HT1080 (cell line): ENCODE results near the gene ILDR2. TPM values are rescaled to one million over a fixed set of nuclear protein-coding genes. Genes with fewer than 3 reads are reported as not detected.

ENCODE experiments used
- DNase-seq: peaks from one replicate; pipeline ENCODE4 v3.0.0-alpha.2; 2015; ENCODE audit warnings: low read depth
- total RNA-seq: library from RNA; depleted of rRNA; stranded (reverse); fragments of >200 nt; shearing (Covaris generic); gene quantifications from 2 replicates; pipeline ENCODE4 v1.2.3, GENCODE V29; 2014

The ILDR2 gene
- total RNA-seq, 1 experiment from 2014 or later: 15.4 TPM

DNA sequence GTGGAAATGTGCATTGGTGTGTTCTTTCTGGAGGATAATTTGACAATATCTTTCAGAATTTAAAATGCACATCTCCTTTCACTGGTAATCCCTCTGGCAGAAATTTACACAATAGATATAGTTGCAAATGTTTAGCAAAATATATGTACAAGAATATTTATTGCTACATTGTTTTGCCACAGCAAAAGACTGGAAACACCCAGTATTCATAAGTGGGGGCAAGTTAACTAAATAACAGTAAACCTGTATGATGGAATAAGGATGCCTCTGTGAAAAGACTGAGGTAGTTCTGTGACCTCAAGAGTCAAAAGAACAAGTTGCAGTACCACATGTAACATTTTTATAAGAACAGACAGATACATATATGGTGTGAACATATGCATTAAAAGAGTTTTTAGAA, 85.6 kb downstream of the ILDR2 start:
- no peak for DNase-seq

DNA sequence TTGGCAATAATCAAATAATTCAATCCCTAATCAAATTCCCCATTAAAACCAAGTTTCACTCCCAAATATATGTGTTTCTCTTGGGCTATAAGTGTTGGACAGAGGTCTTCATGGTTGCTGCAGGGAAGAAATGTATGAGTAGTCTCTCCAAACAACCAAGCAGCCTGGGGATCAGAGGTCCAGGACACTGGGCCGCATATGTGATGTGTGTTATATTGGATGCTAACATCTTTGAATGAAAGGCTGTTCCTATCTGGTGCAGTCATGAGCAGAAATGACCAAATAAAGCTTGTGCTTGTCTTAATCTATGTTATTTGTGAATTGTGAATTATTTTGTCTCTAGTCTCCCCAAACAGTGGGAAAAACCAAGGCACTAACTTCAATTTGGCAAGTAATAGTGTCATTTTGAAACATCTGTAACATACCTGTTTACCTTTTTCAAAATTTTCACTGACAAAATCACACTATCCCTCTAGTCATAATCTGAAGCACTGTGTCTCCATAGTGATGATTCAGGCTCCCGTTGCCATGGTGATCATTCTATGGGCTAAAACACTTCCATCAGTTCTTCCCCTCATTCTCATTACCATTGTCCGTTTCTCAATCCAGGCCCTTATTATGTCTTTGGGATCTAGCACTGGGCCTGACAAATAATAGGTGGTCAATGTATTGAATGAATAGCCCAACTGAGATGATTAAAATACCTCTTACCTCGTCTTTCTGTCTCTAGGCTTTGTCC, 86.8 kb downstream of the ILDR2 start:
- DNase-seq: no peak

DNA sequence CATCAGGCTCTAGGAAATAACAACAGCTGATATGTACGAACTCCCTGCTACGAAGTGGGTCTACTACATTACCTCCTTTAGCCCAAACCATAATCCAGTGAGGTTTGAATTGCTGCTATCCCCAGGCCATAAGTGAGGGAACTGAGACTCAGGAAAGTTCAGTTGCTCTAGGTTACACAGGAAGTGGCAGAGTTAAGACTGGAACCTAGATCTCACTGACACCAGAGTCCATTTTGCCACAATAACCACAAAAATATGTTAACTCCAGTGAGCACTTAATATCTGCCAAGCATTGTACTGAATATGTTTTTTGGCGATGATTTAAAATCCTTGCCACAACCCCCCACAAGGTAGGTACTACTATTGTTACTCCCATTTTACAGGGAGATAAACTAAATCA, 90.4 kb downstream of the ILDR2 start:
- DNase-seq: no peak

DNA sequence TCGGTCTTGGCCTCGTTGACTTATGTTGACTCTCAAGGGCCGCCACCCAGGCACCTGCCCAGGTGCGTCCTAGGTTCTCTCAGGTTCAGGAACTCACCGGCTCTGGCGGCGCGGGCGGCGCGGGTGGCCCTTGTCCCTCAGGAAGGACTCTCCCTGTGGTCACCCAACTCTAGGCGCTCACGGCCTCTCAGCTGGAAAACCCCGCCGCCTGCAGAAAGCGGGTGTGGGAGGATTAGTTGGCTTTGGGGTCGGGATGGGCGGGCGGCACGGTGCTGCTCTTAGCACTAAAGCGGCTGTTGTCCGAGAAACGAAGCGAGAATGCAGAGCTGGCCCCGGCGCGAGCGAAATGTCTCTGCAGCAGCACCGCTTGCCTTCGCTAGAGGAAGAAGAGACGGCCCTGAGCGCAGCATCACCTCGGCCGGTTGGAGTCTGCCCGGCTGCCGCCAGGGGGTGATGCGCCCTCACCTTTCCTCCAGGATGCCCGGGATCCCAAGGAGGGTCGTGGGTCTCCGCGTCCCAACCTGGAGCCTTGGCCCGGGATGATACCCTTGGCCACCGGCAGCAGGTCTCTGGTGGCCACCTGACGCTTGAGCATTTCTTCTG, 91.2 kb downstream of the ILDR2 start:
- DNase-seq: peak; percentile 29

DNA sequence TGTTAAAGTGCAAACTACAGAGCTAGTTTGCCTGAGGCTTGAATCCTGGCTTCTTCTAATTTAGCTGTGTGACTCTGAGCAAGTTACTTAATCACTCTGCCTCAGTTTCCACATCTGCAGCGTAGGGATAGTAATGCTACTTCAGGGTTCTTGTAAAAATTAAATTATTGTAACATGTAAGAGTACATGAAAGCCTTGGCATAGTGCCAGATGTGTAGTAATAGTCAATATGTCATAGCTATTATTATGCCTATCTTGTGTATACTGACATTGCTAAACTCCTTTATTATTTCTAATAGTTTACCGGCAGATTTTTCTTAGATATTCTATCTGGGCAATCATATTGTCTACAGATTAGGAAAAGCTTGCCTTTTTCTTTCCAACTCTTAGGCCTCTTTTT, 92.4 kb downstream of the ILDR2 start:
- no peak for DNase-seq

DNA sequence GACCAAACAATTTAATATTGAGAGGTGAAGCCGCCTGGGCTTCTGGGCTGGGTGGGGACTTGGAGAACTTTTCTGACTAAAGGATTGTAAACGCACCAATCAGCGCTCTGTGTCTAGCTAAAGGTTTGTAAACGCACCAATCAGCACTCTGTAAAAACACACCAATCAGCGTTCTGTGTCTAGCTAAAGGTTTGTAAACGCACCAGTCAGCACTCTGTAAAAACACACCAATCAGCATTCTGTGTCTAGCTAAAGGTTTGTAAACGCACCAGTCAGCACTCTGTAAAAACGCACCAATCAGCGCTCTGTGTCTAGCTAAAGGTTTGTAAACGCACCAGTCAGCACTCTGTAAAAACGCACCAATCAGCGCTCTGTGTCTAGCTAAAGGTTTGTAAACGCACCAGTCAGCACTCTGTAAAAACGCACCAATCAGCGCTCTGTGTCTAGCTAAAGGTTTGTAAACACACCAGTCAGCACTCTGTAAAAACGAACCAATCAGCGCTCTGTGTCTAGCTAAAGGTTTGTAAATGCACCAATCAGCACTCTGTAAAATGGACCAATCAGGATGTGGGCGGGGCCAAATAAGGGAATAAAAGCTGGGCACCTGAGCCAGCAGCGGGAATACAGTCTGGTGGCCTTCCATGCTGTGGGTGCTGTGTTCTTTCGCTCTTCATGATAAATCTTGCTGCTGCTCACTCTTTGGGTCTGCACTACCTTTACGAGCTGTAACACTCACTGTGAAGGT, 97.0 kb downstream of the ILDR2 start:
- DNase-seq: peak; percentile 6

DNA sequence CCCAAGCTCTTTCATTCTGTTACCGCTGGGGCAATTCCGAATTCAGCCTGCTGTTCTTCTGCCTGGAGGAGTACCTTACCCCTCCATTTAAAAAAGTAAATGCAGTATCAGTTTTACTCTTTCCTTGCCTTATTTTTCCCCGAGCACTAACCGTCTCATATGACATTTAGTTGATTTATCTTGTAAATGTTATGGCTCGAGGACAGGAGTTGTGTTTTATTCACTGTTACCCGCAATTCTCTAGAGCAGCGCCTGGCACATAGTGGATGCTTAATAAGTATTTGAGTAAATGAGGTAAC, 98.9 kb downstream of the ILDR2 start:
- no peak for DNase-seq

DNA sequence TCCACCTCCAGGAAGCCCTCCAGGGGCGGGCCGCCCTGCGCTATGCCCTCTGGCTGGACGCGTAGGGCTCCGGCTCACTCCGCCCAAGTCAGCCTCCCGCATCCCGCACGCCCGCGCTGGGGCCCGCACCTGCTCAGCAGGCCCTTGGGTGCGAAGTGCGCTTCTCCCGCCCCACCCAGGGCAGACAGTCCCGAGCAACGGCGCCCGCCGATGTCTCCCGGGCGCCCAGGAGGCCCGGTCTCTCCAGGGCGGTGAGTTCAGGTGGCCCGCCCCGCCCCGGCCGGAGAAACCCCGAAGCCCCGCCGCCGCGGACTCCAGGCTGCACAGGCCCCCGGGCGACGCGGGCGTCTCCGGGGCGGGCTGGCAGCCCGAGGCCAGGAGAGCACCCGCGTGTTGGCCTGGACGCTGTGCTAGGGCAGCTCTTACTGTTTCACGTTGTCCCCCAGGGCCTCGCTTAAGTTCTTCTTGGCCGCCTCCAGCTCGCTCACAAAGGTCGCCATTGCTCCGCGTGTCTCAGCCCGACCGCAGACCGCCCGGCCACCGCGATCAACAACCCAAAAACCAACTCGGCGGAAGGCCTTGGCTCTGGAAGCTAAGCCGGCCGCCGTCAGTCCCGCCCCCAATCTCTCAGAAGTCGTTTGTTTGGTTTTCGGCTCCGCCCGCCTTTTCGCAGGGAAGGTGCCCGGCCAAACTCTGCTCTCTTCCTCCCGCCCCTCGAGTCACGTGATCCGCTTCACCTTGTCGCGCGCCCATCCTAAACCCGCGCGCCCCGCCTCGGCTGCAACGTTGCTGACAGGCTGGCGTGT, 99.4 kb downstream of the ILDR2 start, which contains the start of gene TADA1:
TSS of gene TADA1 (minus strand) at position 531 of the 806 bp plus-strand sequence. CDS start at position 500, 31 bp downstream.
- peak; percentile 99 for DNase-seq

DNA sequence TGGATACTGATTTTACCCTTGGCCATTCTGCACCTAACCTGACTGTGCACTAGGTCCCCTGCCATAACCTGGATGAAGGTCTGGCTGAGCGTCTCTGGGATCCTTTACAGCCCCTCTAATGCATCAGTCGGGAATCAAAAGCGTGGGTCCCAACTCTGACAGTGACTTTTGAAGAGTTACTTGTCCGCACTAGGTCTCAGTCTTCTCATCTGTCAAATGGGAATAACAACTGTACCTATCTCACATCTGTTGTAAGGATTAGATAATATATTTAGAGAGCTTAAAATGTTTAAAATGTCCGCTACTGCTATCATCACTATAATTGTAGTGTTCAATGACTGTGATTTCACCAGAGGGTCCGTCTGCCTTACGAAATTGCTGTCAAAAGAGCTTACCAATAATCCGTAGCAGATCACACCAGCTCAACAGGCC, 100.0 kb downstream of the ILDR2 start:
- DNase-seq: no peak

DNA sequence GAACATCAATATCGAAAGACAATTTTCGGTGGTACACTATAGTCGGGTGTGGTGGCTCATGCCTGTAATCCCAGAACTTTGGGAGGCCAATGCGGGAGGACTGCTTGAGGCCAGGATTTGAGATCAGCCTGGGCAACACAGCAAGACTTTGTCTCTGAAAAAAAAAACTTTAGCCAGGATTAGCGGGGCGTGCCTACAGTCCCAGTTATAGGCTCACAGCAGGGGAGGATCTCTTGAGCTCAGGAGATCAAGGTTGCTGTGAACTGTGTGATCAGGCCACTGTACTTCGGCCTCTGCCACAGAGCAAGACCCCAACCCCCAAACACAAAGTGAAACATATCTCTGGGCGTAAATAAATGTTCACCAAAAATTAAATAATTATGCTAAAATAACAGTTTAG, 100.9 kb downstream of the ILDR2 start:
- no peak for DNase-seq

DNA sequence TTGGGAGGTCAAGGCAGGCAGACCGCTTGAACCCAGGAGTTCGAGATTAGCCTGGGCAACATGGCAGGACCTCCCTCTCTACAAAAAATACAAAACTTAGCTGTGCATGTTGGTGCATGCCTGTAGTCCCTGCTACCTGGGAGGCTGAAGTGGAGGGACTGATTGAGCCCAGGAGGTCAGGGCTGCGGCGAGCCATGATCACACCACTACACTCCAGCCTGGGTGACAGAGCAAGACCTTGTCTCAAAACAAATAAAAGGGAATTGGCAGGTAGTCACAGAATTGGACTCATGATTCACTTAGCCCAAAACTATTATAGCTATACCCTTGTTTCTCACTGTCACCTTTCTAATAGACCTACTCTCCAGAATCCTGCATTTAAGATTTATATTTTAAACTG, 104.8 kb downstream of the ILDR2 start:
- DNase-seq: no peak

DNA sequence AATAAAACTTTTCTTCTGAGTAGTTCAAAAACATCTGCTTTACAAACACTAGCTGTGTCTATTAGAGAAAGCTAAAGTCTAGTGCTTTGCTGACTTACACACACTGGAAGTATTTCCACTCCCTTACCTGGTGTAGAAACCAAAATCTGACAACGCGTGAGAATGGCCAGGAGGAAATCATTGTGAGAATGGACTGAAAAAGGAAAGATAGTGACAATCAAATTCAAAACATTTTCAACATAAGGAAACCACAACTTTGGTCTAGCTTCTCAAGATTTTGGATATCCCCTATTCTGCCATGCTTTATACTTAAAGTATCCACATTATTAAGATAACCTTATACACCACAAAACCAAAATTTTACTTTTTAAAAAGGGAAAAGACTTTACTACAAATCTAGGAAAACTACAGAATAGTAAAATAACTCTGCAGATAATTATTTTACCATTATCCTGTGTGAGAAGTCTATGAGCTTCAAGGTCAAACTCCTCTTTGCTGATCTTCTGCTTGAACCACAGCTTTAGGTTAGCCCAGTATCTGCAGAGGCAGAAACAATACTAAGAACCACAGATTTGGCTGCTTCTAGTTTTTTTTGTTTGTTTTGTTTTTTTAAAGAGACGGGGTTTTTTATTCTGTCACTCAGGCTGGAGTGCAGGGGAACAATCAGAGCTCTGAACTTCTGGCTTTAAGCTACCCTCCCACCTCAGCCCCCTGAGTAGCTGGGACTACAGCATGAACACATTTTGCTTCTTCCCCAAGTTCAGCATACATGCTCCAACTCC, 105.8 kb downstream of the ILDR2 start:
- DNase-seq: no peak

DNA sequence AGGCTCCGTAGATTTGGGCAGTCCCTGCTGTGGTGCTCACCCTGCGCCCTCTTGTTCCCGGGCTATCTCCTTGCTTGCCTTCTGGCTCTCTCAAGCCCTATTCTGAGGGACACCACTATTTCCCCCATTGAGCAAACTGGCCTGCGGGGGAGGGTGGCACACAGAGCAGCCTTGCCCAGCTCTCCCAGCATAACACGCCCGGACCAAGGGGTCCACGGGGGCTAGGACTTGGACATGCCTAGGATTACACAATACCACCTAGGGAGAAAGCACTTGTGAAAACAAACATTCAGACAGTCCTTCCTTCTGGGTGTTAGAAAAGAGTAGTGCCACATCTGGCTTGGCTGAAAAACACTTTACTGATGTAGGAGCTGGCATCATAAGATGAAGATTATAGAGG, 106.7 kb downstream of the ILDR2 start:
- DNase-seq: no peak

DNA sequence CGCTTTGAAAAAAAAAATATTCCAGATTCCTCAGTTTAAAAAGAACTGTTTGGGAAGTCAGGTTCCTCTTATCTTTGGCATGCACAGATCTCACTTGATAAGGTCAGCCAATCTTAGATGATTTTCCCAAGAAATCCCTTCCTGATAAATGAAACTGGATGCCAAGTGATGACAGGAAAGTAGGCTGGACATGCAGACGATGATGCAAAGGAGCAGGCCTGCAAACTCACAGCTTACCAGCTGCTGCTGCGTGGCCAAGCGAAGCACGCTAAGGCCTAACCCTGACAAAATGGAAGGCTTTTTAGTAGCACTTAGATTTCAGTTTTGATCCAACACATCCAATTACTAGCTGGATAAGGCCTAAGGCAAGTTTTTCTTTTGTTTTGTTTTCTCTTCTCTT, 109.4 kb downstream of the ILDR2 start:
- DNase-seq: no peak

DNA sequence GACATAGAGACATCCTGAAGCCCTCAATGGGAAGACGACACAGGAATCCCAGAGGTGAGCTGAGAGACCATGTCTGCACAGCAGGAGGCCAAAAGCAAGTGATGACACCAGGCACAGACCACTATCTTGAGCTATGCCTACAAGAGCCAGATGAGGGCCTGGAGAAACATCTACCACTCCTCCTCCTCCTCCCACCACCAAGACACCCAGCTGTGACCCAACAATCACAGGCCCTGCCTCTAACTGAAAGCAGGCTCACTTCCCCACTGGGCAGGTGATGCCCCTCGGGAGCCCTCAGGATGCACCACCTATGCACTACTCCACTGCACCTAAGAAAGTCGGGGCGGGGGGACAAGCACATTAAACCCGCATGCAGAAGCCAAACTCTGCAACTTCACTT, 115.7 kb downstream of the ILDR2 start:
- no peak for DNase-seq

DNA sequence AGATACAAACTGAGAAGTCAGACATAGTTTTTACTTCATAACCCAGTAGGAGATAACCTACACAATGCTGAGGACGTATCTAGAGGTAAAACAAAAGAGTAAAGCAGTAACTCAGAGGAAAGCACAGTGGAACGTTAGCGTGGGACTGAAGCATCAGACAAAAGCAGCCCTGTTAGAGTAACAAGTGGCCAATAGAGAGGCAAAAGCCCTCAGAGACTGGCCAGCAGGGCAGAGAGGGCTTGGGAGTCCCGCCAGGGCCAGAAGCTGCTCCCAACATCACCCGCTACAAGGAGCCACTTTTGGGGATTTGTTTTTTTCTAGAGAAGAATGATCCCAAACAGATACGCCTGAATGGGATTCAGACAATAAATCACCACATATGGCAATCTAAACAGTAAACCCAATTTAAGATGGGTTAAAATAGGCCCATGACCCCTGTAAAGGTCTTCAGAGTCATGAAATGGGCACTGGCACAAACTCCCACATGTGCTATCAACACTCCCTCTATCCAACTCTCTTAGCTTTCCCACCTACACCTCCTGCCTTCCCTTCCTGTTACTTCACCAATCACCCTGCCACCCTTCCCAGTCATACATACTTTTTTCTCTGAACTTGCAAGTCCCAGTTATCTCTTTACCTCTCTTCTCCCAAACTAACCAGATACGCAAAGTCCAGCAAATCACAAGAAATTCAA, 116.5 kb downstream of the ILDR2 start:
- DNase-seq: no peak
